ENCODE data around the gene DUSP1.
"Not testable (repeated sequence)": the region's sequence is repeated elsewhere in the genome, so short reads cannot be mapped to it uniquely, and the experiment has no call there.

Gene DUSP1

GRCh38 chr5:172790496-172790889, 19.5 kb upstream of the DUSP1 start:
- no peaks in the 10 kb centered on the region for H3K27me3 ChIP-seq
- H3K27ac ChIP-seq: peak overlapping the region; percentile 87 to 90
- H3K9me3 ChIP-seq: no peaks in the 10 kb centered on the region
- no peaks in the 10 kb centered on the region for H3K36me3 ChIP-seq
- TF ChIP-seq CTCF (IDR thresholded peaks at IDR 0.05): no peak
- intact Hi-C loops (cut with DNase I; ENCODE audit: low total_unique reads): no loop called here
- peak in 1 of 2 donors; percentile 40 for DNase-seq
- H3K4me3 ChIP-seq: no peak overlapping the region
- peaks cover 12 to 75% (median 67%) of the 10 kb centered on the region in 4 donors for H3K4me1 ChIP-seq

- H3K4me3 ChIP-seq: no peak overlapping the region
- no peak for TF ChIP-seq CTCF (IDR thresholded peaks at IDR 0.05)
- intact Hi-C loops (cut with DNase I; ENCODE audit: low total_unique reads): no loop called here
- H3K27ac ChIP-seq: peak overlapping the region; percentile 87 to 90
- H3K36me3 ChIP-seq: no peaks in the 10 kb centered on the region
- no peaks in the 10 kb centered on the region for H3K9me3 ChIP-seq
- no peaks in the 10 kb centered on the region for H3K27me3 ChIP-seq
- peaks cover 12 to 72% (median 67%) of the 10 kb centered on the region in 4 donors for H3K4me1 ChIP-seq
- peak in 1 of 2 donors; percentile 73 for DNase-seq
These were observed 18.9 kb upstream of the DUSP1 start for GRCh38 chr5:172789687-172790495.

DNA sequence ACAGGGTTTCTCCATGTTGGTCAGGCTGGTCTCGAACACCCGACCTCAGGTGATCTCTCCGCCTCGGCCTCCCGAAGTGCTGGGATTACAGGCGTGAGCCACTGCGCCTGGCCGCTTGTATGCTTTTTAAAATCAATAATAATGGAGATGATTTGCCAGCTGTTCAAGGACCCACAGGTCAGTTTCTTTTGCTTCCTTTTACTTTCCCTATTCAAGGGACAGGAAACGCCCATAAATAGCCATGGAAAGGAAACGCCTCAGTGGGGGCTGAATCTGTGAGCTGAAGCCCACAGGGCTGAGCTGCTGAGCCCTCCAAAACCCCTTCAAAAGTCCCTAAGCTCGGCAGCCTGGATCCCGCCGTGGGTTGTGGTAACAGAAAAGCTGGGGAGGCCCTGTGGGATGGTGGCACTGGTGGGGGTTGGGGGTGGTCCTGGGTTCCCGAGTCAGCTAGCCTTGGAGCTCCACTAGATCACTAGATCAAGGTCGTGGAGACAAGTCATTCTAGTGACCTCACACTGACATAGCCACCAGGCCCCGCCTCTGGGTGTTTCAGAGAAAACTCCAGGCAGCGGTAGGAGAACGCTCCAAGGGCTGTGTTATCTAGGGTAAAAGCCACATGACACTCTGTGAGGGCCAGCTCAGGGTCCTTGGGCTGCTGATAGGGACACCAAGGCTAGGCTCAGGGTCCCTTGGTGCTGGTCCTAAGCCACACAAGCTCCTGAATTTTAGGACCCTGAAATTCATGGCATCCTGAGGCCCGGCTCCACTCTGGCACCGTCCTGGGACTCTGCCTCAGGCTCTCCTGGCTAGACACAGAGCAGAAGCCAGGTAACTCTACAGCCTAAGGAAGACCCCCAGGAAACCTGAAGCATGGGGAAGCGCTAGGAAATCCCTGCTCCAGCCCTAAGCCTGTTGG, 18.0 kb upstream of the DUSP1 start:
- TF ChIP-seq CTCF (IDR thresholded peaks at IDR 0.05): no peak
- no peak overlapping the region for H3K4me3 ChIP-seq
- no peaks in the 10 kb centered on the region for H3K9me3 ChIP-seq
- peak overlapping the region; percentile 87 to 90 for H3K27ac ChIP-seq
- no peaks in the 10 kb centered on the region for H3K27me3 ChIP-seq
- peak; percentile 68 to 78 for DNase-seq
- peaks cover 7 to 64% (median 58%) of the 10 kb centered on the region in 4 donors for H3K4me1 ChIP-seq
- no peaks in the 10 kb centered on the region for H3K36me3 ChIP-seq
- intact Hi-C loops (cut with DNase I; ENCODE audit: low total_unique reads): no loop called here

- H3K9me3 ChIP-seq; H3K27me3 ChIP-seq; H3K36me3 ChIP-seq; intact Hi-C loops (cut with DNase I; ENCODE audit: low total_unique reads); H3K4me3 ChIP-seq; DNase-seq: not testable (repeated sequence)
- H3K27ac ChIP-seq: peak overlapping the region; percentile 87 to 90
- peaks cover 7 to 49% (median 45%) of the 10 kb centered on the region in 4 donors for H3K4me1 ChIP-seq
These were observed 16.5 kb upstream of the DUSP1 start for GRCh38 chr5:172787538-172787937.

GRCh38 chr5:172786736-172787462, 15.9 kb upstream of the DUSP1 start:
- H3K27me3 ChIP-seq: no peaks in the 10 kb centered on the region
- intact Hi-C loops (cut with DNase I; ENCODE audit: low total_unique reads): no loop called here

More at GRCh38 chr5:172786736-172787462, 15.9 kb upstream of the DUSP1 start:
- H3K27ac ChIP-seq: peak overlapping the region; percentile 13 to 90
- no peak for TF ChIP-seq CTCF (IDR thresholded peaks at IDR 0.05)
- H3K4me3 ChIP-seq: no peak overlapping the region
- H3K4me1 ChIP-seq: peaks cover 7 to 42% (median 39%) of the 10 kb centered on the region in 4 donors
- no peaks in the 10 kb centered on the region for H3K9me3 ChIP-seq
- peak in 1 of 2 donors; percentile 55 for DNase-seq
- H3K36me3 ChIP-seq: no peaks in the 10 kb centered on the region
